Neural crest cell (in vitro differentiated cells): ENCODE measurements around the gene KCNK1. TPM values are rescaled to one million over a fixed set of nuclear protein-coding genes. Genes with fewer than 3 reads are reported as not detected.

ENCODE experiments used
- DNase-seq: peaks from one replicate; pipeline ENCODE4 v3.0.0; 2021; ENCODE audit warnings: low read depth, mixed read lengths, low spot score
- H3K27ac Mint-ChIP-seq: one replicate; pipeline ENCODE4 v1.8.0; 2021; ENCODE audit warnings: mild to moderate bottlenecking, mixed read lengths; ENCODE audit not compliant: unreplicated experiment
- H3K27me3 Mint-ChIP-seq: 2 replicates; pipeline ENCODE4 v1.8.0; 2021; ENCODE audit warnings: low read depth, mild to moderate bottlenecking, mixed read lengths
- H3K36me3 Mint-ChIP-seq: 2 replicates; pipeline ENCODE4 v1.8.0; 2021; ENCODE audit warnings: low read depth, mild to moderate bottlenecking, mixed read lengths
- H3K4me1 Mint-ChIP-seq: 2 replicates; pipeline ENCODE4 v1.8.0; 2021; ENCODE audit warnings: mixed read lengths
- H3K4me3 Mint-ChIP-seq: one replicate; pipeline ENCODE4 v1.8.0; 2021; ENCODE audit warnings: mild to moderate bottlenecking, mixed read lengths
- H3K9me3 Mint-ChIP-seq: 2 replicates; pipeline ENCODE4 v1.8.0; 2021; ENCODE audit warnings: mixed read lengths
- long read RNA-seq: library from polyadenylated mRNA; unstranded; transcript quantifications from one replicate; pipeline ENCODE4 v2.0.0, GENCODE V29; 2020
- total RNA-seq: library from RNA; stranded (reverse); gene quantifications from 2 replicates; pipeline ENCODE4 v1.2.1, GENCODE V29; 2021
- TF ChIP-seq, protein P1 (sequence below): fragments of 200-600 bp; sonication (generic); conservative IDR thresholded peaks from 2 replicates; pipeline ENCODE4 v1.5.0; 2021; ENCODE audit warnings: antibody characterized with exemption, mild to moderate bottlenecking

The KCNK1 gene
- total RNA-seq, result 0.41 and 0.56 TPM in 2 replicates
- long read RNA-seq, result 0 reads

DNA sequence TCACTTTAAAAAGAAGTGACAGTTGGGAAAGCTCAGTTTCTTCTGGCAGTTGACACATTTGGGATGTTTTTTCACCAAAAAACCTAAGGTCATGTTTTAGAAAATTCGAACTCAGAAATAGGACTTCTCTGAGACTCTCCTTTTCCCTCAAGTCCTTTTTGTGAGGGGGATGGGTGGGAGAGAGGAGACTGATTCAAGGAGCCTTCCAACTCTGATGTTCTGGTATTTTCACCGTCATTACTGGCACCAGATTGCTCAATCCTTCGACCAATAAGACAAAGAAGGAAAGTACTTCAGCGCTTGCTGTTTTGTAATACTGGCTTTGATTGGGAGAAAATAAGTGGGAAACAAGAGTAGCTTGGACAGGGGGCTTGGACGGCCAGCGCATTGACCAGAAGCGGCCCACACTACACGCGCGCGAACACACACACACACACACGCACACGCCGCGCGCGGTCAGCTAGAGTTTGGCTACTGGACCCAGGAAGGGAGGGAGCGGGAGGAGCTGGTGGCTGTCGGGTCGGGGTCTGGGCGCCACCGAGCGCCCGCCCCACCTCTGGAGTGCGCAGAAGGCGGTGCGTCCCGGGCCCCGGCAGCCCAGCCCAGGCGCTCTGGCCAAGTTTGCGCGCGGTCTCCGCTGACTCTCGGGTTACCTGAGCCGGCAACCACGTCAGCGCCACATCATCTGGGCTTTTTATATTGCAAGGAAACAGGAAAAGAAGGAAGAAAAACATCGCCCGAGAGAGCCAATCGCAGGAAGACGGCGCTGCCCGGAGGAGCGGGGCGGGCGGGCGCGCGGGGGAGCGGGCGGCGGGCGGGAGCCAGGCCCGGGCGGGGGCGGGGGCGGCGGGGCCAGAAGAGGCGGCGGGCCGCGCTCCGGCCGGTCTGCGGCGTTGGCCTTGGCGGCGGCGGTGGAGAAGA is at the start of gene KCNK1:
KCNK1 (plus strand) TSS at position 855 of the 921 bp plus-strand sequence; CDS start at position 921, 66 bp downstream.
- Mint-ChIP-seq H3K27me3 (peaks cover 95% of the 10 kb centered on the region), H3K4me3 (peak within 1 kb of the TSS; percentile 90), H3K36me3 (no peaks in the 10 kb centered on the region), H3K4me1 (peaks cover 5% of the 10 kb centered on the region), H3K9me3 (no peaks in the 10 kb centered on the region), H3K27ac (no peak within 1 kb of the TSS)
- DNase-seq, result peak; percentile 24
- TF ChIP-seq, protein P1, sequence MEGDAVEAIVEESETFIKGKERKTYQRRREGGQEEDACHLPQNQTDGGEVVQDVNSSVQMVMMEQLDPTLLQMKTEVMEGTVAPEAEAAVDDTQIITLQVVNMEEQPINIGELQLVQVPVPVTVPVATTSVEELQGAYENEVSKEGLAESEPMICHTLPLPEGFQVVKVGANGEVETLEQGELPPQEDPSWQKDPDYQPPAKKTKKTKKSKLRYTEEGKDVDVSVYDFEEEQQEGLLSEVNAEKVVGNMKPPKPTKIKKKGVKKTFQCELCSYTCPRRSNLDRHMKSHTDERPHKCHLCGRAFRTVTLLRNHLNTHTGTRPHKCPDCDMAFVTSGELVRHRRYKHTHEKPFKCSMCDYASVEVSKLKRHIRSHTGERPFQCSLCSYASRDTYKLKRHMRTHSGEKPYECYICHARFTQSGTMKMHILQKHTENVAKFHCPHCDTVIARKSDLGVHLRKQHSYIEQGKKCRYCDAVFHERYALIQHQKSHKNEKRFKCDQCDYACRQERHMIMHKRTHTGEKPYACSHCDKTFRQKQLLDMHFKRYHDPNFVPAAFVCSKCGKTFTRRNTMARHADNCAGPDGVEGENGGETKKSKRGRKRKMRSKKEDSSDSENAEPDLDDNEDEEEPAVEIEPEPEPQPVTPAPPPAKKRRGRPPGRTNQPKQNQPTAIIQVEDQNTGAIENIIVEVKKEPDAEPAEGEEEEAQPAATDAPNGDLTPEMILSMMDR, result no peak

DNA sequence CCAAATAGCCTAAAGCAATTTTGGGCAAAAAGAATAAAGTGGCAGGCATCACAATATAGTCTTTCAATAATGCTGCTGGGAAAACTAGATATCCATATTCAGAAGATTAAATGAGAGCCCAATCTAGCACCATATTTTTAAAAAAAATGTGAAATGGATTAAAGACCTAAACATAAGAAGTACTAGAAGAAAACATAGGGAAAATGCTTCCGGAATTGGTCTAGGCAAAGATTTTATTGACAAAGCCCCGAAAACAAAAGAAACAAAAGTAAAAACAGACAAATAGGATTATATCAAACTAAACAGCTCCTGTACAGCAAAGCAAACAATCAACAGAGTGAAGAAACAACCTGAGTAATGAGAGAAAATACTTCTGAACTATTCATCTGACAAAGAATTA is 48.6 kb upstream of the KCNK1 start:
- Mint-ChIP-seq H3K27me3 (peaks cover 29% of the 10 kb centered on the region), H3K36me3 (peaks cover 2% of the 10 kb centered on the region), H3K9me3 (peaks cover 18% of the 10 kb centered on the region), H3K4me1 (no peaks in the 10 kb centered on the region), H3K27ac (no peak overlapping the region), H3K4me3 (no peak overlapping the region)
- TF ChIP-seq, protein P1, result no peak
- no peak for DNase-seq

GRCh38 chr1:233566886-233567285 is 47.0 kb upstream of the KCNK1 start:
- TF ChIP-seq, protein P1, result no peak
- Mint-ChIP-seq H3K27me3 (peaks cover 34% of the 10 kb centered on the region), H3K27ac (no peak overlapping the region), H3K36me3 (peaks cover 2% of the 10 kb centered on the region), H3K4me1 (no peaks in the 10 kb centered on the region), H3K4me3 (no peak overlapping the region), H3K9me3 (peaks cover 14% of the 10 kb centered on the region)
- no peak for DNase-seq

- H3K27ac Mint-ChIP-seq, result no peak overlapping the region
- H3K9me3 Mint-ChIP-seq, result peaks cover 8% of the 10 kb centered on the region
- H3K27me3 Mint-ChIP-seq, result peaks cover 39% of the 10 kb centered on the region
- TF ChIP-seq, protein P1, result no peak
- no peak for DNase-seq
- H3K4me1 Mint-ChIP-seq, result no peaks in the 10 kb centered on the region
- H3K4me3 Mint-ChIP-seq, result no peak overlapping the region
- peaks cover 2% of the 10 kb centered on the region for H3K36me3 Mint-ChIP-seq
Observed at GRCh38 chr1:233569636-233570035, 44.3 kb upstream of the KCNK1 start.

DNA sequence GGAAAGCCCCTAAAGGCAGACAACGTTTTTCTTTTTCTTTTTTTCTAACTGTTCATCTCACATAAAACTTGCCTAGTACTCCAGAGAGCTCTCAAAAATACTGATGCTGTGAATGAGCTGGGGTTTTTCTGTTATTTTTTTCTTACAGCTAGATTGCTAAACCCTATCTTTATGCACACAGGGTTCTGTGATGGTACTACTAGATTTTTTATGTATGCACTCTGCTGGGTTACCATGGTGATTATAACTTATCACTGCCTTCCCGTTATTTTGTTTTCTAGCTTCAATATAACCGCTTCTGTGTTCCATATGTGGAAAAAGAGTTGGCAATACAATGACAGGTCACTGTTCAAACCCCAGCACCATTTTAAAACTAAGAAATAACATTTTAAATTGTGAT is 43.7 kb upstream of the KCNK1 start:
- Mint-ChIP-seq H3K4me1 (no peaks in the 10 kb centered on the region), H3K27ac (no peak overlapping the region), H3K4me3 (no peak overlapping the region), H3K9me3 (peaks cover 8% of the 10 kb centered on the region), H3K27me3 (peaks cover 43% of the 10 kb centered on the region), H3K36me3 (peaks cover 2% of the 10 kb centered on the region)
- DNase-seq, result no peak
- TF ChIP-seq, protein P1, result no peak
